Erythroblast (primary cell): ENCODE measurements around the gene PDZD8.

Experiments used
- DNase-seq, 2 experiments: peaks; one replicate each; lab custom pipeline; 2025; lab: John Stamatoyannopoulos, UW
- GATA1 ChIP-seq: IDR thresholded peaks from 2 replicates; pipeline ENCODE4 v1.6.1; 2011; ENCODE audit warnings: low read depth, mild to moderate bottlenecking, control low read depth, low read length, moderate library complexity
- POLR2A ChIP-seq: IDR thresholded peaks from 2 replicates; pipeline ENCODE4 v1.6.1; 2011; ENCODE audit warnings: mild to moderate bottlenecking, low read length

The PDZD8 gene

DNA sequence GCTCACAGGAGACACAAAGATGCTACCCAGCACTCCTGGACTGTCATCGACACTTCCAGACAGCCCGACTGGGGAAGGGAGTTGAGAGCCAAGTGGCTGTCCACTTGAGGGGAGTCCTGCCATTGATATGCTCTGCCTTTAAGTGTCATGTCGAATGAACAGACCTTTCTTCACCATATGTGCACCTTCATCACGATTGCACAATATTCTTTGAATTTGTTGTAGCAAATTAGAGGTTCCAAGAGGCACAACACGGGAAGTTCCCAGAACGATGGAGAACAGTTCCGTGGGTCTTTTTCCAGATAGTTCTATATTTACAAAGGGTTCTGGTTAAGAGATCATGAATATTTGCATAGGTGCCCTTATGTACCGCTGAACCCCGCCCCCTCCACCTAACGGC lies 118.3 kb downstream of the PDZD8 start:
- DNase-seq, result no peak
- TF ChIP-seq GATA1, result no peak
- no peak for TF ChIP-seq POLR2A

DNA sequence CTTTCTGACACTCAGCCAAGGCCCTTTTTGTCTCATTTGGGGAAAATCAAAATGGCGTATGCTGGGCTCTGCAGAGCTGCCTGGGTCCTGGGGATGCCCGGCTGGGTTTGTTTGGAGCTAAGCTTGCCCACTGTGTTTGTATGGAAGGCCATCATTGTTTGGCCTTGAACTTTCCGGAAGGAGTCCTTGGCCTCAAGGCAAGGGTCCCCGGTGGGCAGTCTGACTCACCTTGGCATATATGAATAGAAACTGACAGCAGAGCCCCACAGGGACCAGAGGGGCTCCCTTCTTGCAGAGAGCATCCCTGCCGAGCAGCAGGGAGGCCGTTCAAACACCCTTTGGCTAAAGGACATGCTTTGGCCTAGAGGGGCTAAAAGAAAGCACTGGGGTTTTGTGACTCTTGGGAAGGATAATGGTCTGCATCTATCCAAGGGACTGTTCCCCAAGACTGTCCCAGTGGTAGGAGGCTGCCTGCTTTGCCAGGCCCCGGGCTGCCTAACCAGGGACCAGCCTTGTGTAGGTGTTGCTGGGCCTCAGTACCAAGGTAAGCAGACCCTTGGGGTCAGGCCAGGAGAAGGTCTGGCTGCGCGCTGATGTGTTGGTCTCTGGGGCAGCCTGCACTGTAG lies 119.3 kb downstream of the PDZD8 start:
- no peak for DNase-seq
- TF ChIP-seq GATA1 (no peak), POLR2A (no peak)

DNA sequence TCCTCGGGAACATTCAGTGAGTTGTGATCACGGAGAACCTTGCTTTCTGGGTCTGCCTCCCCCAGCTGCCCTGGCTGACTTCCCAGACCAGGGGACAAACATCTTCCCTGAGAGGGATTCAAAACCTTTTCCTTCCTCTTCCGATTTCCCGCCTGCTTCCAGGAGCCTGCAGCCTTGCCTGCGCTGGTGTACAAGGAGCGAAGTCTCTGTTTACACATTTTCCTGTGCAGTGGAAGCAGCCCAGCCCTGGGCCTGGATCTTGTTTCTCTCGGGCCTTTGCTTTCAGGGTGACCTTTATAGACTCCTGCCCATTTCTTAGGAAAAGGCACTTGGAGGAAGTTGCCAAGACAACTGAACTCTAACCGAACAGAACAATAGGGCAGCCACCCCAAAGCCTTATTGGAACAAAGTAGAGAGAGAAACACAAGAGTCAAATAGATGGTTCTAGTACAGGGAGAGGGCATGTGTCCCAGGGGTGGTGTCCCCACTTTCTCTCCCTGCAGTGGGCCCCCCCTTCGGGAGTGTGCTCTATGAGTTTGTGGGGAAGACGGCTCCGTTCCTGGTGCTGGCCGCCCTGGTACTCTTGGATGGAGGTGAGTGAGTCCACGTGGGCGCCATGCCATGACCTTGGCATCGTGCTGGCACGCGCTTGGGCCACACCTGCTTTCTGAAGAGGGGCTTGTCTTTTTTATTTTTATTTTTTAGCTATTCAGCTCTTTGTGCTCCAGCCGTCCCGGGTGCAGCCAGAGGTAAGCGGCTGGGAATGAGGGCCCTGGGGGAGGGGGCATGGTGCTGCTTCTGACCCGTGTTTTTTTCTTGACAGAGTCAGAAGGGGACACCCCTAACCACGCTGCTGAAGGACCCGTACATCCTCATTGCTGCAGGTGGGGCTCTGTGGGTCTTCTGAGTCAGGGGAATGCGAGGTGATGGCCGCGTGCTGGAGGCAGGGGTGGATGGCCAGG lies 120.2 kb downstream of the PDZD8 start:
- no peak for DNase-seq
- no peak for TF ChIP-seq GATA1
- no peak for TF ChIP-seq POLR2A

DNA sequence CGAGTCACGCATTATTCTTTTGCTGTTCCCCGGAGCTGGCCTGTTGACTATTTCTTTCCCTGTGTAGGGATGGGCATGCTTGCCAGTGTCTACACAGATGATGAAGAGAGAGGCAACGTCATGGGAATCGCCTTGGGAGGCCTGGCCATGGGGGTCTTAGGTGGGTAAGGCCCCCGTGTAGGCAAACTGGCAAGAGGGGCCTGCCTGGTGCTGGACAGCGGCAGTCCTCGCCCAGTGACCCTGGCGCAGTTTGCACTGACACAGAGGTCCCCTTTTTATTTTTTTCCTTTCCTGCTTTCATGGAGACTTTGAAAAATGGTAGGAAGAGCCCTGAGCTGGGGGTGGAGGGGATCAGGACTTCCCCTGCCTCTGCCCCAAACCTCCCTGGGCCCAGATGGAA lies 120.9 kb downstream of the PDZD8 start:
- TF ChIP-seq POLR2A, result no peak
- no peak for DNase-seq

DNA sequence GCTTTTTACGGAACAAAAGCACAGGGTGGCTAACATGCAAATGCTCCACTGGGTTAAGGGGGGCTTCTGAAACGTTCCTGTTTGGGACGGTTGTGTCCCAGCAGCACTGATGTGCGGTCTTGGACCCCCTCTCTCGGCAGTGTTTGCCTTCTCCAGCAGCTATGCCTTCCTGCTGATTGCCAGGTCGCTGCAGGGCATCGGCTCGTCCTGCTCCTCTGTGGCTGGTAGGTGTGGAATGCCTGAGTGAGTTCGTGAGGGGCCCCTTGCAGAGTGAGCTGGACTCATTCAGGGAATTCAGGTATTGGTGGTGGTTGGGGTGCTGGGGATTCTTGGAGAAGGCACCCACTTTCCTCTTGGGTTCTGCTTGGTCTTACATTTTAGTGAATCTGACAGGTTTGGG lies 121.3 kb downstream of the PDZD8 start:
- DNase-seq, result no peak
- TF ChIP-seq GATA1, result no peak
- no peak for TF ChIP-seq POLR2A

DNA sequence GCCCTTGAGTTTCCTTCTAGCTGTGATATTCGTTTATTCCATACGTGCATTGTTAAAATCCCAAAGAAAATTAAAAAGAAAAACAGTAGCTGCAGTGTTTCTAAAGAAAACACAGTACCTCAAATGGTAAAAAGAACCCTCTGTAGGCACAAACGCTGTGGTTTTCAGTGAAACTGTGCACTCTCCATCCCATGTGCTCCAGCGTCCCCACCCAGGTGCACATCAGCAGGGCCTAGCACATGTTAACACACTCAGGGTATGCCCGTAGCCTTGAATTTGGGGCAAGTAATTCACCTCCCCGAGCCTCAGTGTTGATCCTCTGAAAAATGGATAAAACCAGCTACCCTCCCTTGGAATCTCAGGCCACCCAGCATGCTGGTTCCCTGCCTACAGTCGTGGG lies 124.8 kb downstream of the PDZD8 start:
- no peak for TF ChIP-seq POLR2A
- no peak for TF ChIP-seq GATA1

DNA sequence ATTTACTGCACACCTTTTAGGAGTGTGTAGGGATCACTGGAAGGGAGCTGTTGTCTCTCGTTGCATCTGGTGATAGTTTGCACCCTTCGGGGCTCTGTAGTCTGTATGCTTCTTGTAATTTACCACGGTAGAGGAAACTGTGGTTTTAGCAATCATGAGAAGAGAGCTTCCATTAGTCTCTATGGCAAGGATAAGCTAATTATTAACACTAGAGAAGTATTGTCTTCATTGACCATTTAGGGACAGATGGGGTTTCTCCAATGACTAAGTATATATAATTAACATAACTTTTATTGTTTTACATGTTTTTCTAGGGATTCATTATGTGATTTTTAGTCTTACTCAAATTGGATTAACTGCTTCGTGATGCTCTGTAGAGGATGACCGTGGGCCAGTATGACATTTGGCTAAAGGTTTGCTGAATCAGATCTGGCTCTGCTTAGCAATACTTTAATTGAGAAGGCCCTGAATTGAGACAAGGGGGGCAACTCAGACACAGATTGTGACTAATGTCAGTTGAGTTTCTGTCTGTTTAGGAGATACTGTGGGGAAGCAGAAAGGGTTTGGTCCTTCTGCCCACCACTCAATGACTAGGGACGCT lies 125.6 kb downstream of the PDZD8 start:
- DNase-seq, result no peak
- TF ChIP-seq GATA1, result no peak
- TF ChIP-seq POLR2A, result no peak

More for the DNA sequence above, 124.8 kb downstream of the PDZD8 start:
- no peak for DNase-seq

DNA sequence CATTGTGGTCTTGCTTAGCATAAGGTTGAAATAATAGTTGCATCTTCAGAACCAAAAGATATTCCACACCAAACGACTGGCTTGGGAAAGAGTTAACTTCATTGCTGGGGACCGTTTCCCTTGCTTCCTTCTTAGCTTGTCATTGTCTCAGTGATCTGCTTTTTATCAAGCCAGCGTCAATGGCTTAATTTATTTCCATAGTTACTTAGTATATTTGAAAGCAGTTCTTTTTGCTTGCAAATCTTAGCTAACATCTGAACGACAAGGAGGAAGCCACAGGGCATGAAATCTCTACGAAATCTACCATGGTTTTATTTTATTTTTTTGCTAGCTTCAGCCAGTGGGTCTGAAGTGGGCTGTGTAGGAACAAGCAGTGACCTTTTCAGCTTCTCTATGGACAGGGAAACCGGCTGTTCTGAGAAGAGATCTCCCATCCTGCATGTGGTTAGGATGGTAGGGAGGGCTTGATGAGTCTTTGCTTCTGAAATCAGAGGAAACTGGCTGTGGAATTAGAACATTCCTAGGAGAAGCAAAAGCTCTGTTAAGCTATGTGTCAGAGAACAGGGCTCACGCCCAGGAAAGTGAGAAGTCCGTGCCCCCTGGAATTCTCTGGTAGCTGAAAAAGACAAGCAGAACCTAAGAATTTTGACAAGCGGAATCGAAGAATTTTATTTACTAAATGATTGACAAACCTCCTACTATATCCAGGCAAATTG lies 126.3 kb downstream of the PDZD8 start:
- no peak for TF ChIP-seq GATA1
- no peak for TF ChIP-seq POLR2A
- no peak for DNase-seq

DNA sequence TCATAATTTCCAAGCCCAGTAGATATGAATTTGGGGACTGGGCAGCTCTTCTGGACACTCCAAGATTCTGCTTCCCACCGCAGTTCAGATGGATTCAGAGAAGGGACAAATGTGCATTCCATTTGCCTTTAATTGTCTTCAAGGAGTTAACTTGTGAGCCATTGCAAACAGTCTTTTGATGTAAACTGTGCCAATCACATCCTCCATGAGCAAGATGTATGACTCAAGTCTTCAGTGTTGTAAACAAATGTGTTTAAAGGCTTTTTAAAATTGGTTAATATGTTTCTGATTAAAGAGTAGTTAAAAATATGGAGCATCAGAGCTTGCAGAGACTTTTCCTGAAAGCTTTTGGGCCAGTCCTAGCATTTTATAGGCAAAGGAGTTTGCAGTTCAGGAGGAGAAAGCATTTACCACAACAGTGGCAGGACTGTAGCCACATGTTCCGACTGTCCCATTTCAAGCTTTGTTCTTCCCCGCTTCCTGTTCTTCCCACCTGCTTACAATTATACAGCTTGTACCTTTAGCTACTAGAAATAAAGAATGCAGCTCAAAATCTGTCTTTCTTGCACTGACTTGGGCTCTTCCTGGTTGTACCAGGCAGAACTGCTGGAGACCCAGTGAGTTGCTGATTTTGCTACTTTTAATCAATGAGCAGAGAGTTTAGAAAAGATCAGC lies 128.1 kb downstream of the PDZD8 start:
- TF ChIP-seq GATA1 (no peak), POLR2A (no peak)
- DNase-seq, result no peak

DNA sequence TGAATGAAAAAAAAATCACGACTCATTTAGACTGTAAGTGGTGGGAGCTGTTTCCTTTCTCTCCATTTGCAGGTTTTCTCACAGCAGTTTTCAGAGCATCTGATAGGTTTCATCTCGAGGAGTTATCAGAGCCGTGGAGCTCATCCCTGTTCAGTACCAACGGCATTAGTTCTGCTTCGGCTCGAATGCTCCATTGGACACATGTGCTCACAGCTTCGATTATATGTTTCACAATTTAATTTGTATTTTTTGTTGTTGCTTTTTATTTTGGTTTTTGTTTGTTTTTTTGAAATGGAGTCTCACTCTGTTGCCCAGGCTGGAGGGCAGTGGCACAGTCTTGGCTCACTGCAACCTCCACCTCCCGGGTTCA lies 132.8 kb downstream of the PDZD8 start:
- no peak for DNase-seq
- no peak for TF ChIP-seq GATA1
- no peak for TF ChIP-seq POLR2A

DNA sequence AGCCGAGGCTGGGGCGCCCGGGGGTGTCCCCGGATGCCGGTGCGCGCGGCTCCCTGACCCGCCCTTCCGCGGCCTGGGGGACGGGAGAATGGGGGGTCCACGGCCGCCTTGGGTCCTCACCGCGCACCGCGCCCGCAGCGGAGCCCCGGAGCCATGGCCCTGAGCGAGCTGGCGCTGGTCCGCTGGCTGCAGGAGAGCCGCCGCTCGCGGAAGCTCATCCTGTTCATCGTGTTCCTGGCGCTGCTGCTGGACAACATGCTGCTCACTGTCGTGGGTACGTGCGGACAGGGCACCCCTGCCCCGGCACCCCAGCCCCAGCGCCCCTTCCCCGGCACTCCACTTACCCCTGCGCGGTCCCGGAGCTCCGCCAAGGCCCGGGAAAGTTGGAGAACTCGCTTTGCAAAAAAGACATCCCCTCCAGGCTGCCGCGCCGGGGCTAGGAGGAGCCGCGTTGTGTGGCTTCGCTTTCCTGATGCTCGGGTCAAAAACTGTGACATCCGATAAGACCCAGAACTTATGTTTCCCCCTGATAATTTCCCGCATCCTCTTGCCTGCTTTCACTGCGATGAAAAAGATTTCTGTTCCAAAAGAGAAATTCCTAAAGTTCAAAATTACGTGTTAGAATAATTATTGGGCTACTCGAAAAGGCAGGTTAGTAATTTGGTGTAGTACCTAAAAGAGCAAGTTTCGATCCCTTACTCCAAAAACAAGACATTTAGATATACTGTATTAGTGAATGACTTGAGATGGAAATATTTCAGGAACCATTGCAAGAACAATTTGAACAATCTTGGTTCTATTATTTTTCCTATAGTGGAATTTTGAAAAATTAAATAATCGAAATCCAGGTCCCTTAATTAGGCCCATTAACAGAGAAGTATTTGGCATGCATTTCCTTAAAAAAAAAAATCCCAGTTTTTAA lies 133.4 kb downstream of the PDZD8 start:
- TF ChIP-seq POLR2A, result no peak
- peak; percentile 51 to 75 for DNase-seq

DNA sequence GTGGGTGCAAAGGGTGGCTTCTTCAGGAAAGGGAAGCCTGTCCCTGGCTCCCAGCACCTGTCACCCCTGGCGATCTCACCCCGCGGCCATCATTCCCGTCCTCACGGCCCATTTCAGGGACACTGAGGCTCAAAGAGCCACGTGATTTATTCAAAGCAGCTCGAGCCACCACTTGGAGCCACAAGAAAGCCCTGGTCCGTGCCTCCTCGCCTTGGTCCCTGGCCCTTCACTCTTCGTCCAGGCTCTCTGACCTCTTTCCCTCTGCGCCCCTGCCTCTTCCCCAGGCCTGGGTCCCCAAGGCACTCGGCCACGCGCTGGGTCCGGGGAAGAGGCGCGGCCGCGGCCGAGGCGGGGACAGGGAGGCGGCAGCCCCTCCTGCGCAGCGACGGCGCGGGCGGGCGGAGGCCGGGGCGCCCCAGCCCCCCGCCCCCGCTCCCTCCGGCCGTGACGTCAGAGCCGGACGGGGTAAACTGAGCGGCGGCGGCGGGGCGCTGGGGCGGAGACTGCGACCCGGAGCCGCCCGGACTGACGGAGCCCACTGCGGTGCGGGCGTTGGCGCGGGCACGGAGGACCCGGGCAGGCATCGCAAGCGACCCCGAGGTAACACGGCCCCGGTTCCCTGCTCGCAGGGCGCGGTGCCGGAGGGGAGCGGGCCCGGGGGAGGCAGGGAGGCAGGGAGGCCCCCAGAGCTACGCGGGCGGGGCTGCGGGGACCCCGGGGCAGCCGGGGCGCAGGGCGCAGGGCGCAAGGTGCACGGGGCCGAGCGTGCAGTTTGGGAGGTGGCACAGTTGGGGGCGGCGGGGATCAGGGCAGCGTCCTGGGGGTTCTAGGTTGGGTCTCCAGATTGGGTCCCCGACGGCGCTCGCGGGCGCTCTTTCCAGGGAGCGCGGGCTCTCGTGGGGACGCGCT lies 134.4 kb downstream of the PDZD8 start, which contains the start of gene SLC18A2:
TSS of gene SLC18A2 (plus strand) at position 494 of the 909 bp plus-strand sequence. CDS start 580 bp downstream, outside the sequence.
- TF ChIP-seq GATA1 (no peak), POLR2A (no peak)
- no peak for DNase-seq
